ENCODE data around the gene CNTN5. TPM values are rescaled to one million over a fixed set of nuclear protein-coding genes. Genes with fewer than 3 reads are reported as not detected.

CNTN5 gene
- total RNA-seq, 4 donors from 2014 or later: not detected

DNA sequence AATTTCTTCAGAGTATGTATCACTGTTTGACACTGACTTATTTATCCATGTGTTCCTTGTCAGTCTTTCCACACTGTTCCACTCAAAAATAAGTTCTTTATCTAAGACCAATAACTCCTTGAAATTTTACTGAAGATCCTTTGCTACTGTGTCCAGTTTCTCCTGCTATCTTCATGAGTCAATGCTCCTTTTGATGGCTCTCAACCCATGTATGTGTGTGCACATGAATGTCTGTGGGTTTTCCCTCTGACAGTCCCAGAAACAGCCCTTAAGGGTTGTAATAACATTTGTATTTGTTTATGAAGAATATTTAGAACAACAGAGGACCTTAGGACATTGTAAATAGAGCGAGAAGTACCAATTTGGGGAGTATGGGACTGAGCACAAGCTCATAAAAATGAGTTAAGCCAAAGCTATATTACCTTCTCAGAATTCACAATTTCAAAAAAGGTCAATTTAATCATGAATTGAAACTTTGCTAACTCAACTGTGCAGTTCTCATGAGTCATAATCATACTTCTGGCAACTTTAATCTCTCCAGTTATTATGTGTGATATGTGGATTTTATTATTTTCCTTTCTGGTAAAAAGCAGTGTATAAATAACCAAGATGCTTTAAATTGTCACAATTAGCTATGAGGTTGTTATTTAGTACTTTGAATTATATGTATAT, 533.6 kb downstream of the CNTN5 start:
- DNase-seq (ENCODE audit: low spot score in 2 of 2): no peak
- Histone ChIP-seq H3K27me3 (no peaks in the 10 kb centered on the region), H3K27ac (no peak overlapping the region), H3K4me1 (no peaks in the 10 kb centered on the region), H3K4me3 (no peak overlapping the region), H3K9me3 (no peaks in the 10 kb centered on the region), H3K36me3 (no peaks in the 10 kb centered on the region)
- 91% methylated on average over 1 of the region's 1 CpG for WGBS
- TF ChIP-seq EP300 (IDR thresholded peaks at IDR 0.05) (no peak), CTCF (IDR thresholded peaks at IDR 0.05) (no peak), POLR2AphosphoS5 (IDR thresholded peaks at IDR 0.05) (no peak), POLR2A (IDR thresholded peaks at IDR 0.05) (no peak)

- DNase-seq (ENCODE audit: low spot score in 2 of 2): no peak
- no peaks in the 10 kb centered on the region for H3K9me3 ChIP-seq
- WGBS: 78% methylated on average over 2 of the region's 2 CpGs
- no peaks in the 10 kb centered on the region for H3K27me3 ChIP-seq
- no peaks in the 10 kb centered on the region for H3K36me3 ChIP-seq
- no peak overlapping the region for H3K4me3 ChIP-seq
- TF ChIP-seq POLR2AphosphoS5 (IDR thresholded peaks at IDR 0.05) (no peak), EP300 (IDR thresholded peaks at IDR 0.05) (no peak), POLR2A (IDR thresholded peaks at IDR 0.05) (no peak), CTCF (IDR thresholded peaks at IDR 0.05) (no peak)
- no peaks in the 10 kb centered on the region for H3K4me1 ChIP-seq
- no peak overlapping the region for H3K27ac ChIP-seq
Measured at GRCh38 chr11:99555486-99555885, 534.7 kb downstream of the CNTN5 start.

- Histone ChIP-seq H3K27me3 (no peaks in the 10 kb centered on the region), H3K36me3 (no peaks in the 10 kb centered on the region), H3K4me3 (no peak overlapping the region), H3K4me1 (no peaks in the 10 kb centered on the region), H3K27ac (no peak overlapping the region), H3K9me3 (no peaks in the 10 kb centered on the region)
- no peak for TF ChIP-seq EP300 (IDR thresholded peaks at IDR 0.05)
- no peak for TF ChIP-seq POLR2A (IDR thresholded peaks at IDR 0.05)
- no peak for TF ChIP-seq POLR2AphosphoS5 (IDR thresholded peaks at IDR 0.05)
- TF ChIP-seq CTCF (IDR thresholded peaks at IDR 0.05): no peak
- 79% methylated on average over 1 of the region's 1 CpG for WGBS
- no peak for DNase-seq (ENCODE audit: low spot score in 2 of 2)
Measured at GRCh38 chr11:99565333-99565732, 544.6 kb downstream of the CNTN5 start.

- no peaks in the 10 kb centered on the region for H3K9me3 ChIP-seq
- no peak overlapping the region for H3K4me3 ChIP-seq
- no peak overlapping the region for H3K27ac ChIP-seq
- 71% methylated on average over 4 of the region's 4 CpGs for WGBS
- no peaks in the 10 kb centered on the region for H3K27me3 ChIP-seq
- DNase-seq (ENCODE audit: low spot score in 2 of 2): no peak
- no peaks in the 10 kb centered on the region for H3K4me1 ChIP-seq
- no peaks in the 10 kb centered on the region for H3K36me3 ChIP-seq
- no peak for TF ChIP-seq EP300 (IDR thresholded peaks at IDR 0.05)
- TF ChIP-seq POLR2A (IDR thresholded peaks at IDR 0.05): no peak
- TF ChIP-seq CTCF (IDR thresholded peaks at IDR 0.05): no peak
- TF ChIP-seq POLR2AphosphoS5 (IDR thresholded peaks at IDR 0.05): no peak
Measured at GRCh38 chr11:99567334-99567956, 546.7 kb downstream of the CNTN5 start.

- DNase-seq (ENCODE audit: low spot score in 2 of 2): no peak
- Histone ChIP-seq H3K27me3 (no peaks in the 10 kb centered on the region), H3K36me3 (no peaks in the 10 kb centered on the region), H3K9me3 (no peaks in the 10 kb centered on the region), H3K27ac (no peak overlapping the region), H3K4me1 (no peaks in the 10 kb centered on the region), H3K4me3 (no peak overlapping the region)
- no peak for TF ChIP-seq EP300 (IDR thresholded peaks at IDR 0.05)
- WGBS: 41% methylated on average over 1 of the region's 1 CpG
Measured at GRCh38 chr11:99568808-99569207, 548.1 kb downstream of the CNTN5 start.

Measured in suprapubic skin (tissue), 4 donors.